Activated CD8-positive, alpha-beta T cell treated with anti-CD3 and anti-CD28 coated beads for 36 hours (primary cell): ENCODE measurements around the gene ADAT1. TPM values are rescaled to one million over a fixed set of nuclear protein-coding genes. Genes with fewer than 3 reads are reported as not detected.
A peak's percentile ranks its signal among the peaks of the same experiment; 100 is the strongest.

Experiments used
- ATAC-seq: fragments of 200-7000 bp; cut with Tn5 transposase; one replicate; pipeline ENCODE4 v1.10.0; 2021; ENCODE audit warnings: mild to moderate bottlenecking, moderate library complexity
- CTCF ChIA-PET: fragments of 350-600 bp; sonication (Branson Sonifier 250); formaldehyde crosslinking; loops from one replicate; lab custom pipeline; 2021; ENCODE audit warnings: antibody characterized with exemption; lab: Charles Lee
- POLR2A ChIA-PET: fragments of 350-600 bp; sonication (Branson Sonifier 250); formaldehyde crosslinking; loops from one replicate; lab custom pipeline; 2021; ENCODE audit warnings: antibody characterized with exemption; lab: Charles Lee
- DNase-seq: peaks from one replicate; pipeline ENCODE4 v3.0.0-alpha.2; 2020
- H3K27ac Mint-ChIP-seq: one replicate; pipeline ENCODE4 v1.8.0; 2021; ENCODE audit warnings: mild to moderate bottlenecking, mixed read lengths
- H3K27me3 Mint-ChIP-seq: one replicate; pipeline ENCODE4 v1.8.0; 2021; ENCODE audit warnings: mixed read lengths
- H3K36me3 Mint-ChIP-seq: one replicate; pipeline ENCODE4 v1.8.0; 2021; ENCODE audit warnings: low read depth, mixed read lengths
- H3K4me1 Mint-ChIP-seq: one replicate; pipeline ENCODE4 v1.8.0; 2021; ENCODE audit warnings: low read depth, mixed read lengths
- H3K4me3 Mint-ChIP-seq: one replicate; pipeline ENCODE4 v1.8.0; 2021; ENCODE audit warnings: mild to moderate bottlenecking, moderate library complexity, mixed read lengths
- H3K9me3 Mint-ChIP-seq: one replicate; pipeline ENCODE4 v1.8.0; 2021; ENCODE audit warnings: mixed read lengths
- CTCF ChIP-seq: fragments of 200-600 bp; IDR thresholded peaks from one replicate; pipeline ENCODE4 v1.8.0; 2022; ENCODE audit warnings: antibody characterized with exemption, mild to moderate bottlenecking
- intact Hi-C: fragments of 100-400 bp; cut with micrococcal nuclease; formaldehyde crosslinking; loops from one replicate; pipeline ENCODE4 v1.10.0; 2022
- total RNA-seq, 2 experiments: library from RNA; stranded (reverse); gene quantifications; one replicate each; pipeline ENCODE4 v1.2.3, GENCODE V29; 2021

Gene ADAT1
- total RNA-seq, 2 experiments from 2014 or later = 41.7 to 43.6 TPM

DNA sequence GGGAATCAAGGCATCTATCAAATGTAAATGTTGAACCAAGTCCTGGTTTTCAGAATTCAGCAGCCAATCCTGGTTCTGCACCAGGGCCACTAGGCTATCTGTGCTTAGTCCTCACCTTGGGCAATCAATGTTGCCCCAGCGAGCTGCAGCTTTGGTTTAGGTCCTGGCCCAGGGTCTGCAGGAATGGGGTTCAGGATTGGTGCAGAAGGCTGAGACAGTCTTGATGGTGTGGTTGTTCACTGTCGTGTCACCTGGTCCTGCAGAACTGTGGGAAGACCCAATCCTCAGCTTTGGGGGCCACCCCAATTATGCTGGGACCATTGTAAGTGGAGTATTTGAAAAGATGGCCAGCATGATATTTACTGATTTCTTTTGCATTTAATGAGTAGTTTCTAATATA, 35.1 kb upstream of the ADAT1 start:
- H3K27ac Mint-ChIP-seq = peak overlapping the region; percentile 42
- no peak for ATAC-seq
- H3K36me3 Mint-ChIP-seq = peaks cover 29% of the 10 kb centered on the region

GRCh38 chr16:75653922-75654321, 30.8 kb upstream of the ADAT1 start:
- Mint-ChIP-seq H3K9me3 (no peaks in the 10 kb centered on the region), H3K4me1 (peaks cover 40% of the 10 kb centered on the region), H3K4me3 (no peak overlapping the region), H3K27ac (peak overlapping the region; percentile 78), H3K36me3 (peaks cover 47% of the 10 kb centered on the region), H3K27me3 (no peaks in the 10 kb centered on the region)
- ChIA-PET CTCF (interaction anchor here (0.9 kb wide), 1 partner anchor 110 kb away, joined by 5 read pairs; no protein-coding TSS in a partner anchor), POLR2A (interaction anchor here (0.9 kb wide), 1 partner anchor 110 kb away, joined by 3 read pairs; no protein-coding TSS in a partner anchor)
- intact Hi-C loops = no loop called here
- DNase-seq (no peak), ATAC-seq (no peak)
- no peak for TF ChIP-seq CTCF

More for the DNA sequence above, 35.1 kb upstream of the ADAT1 start:
- H3K4me3 Mint-ChIP-seq = no peak overlapping the region
- H3K9me3 Mint-ChIP-seq = no peaks in the 10 kb centered on the region
- TF ChIP-seq CTCF = no peak
- H3K27me3 Mint-ChIP-seq = no peaks in the 10 kb centered on the region
- H3K4me1 Mint-ChIP-seq = peaks cover 14% of the 10 kb centered on the region
- DNase-seq = no peak
- POLR2A ChIA-PET = interaction anchor here (0.7 to 4.1 kb wide), 2 partner anchors 10 to 29 kb away, joined by 3 to 22 read pairs; partner anchors contain the start of genes KARS1 and TERF2IP
- intact Hi-C loops = no loop called here
- CTCF ChIA-PET = no interaction called here

DNA sequence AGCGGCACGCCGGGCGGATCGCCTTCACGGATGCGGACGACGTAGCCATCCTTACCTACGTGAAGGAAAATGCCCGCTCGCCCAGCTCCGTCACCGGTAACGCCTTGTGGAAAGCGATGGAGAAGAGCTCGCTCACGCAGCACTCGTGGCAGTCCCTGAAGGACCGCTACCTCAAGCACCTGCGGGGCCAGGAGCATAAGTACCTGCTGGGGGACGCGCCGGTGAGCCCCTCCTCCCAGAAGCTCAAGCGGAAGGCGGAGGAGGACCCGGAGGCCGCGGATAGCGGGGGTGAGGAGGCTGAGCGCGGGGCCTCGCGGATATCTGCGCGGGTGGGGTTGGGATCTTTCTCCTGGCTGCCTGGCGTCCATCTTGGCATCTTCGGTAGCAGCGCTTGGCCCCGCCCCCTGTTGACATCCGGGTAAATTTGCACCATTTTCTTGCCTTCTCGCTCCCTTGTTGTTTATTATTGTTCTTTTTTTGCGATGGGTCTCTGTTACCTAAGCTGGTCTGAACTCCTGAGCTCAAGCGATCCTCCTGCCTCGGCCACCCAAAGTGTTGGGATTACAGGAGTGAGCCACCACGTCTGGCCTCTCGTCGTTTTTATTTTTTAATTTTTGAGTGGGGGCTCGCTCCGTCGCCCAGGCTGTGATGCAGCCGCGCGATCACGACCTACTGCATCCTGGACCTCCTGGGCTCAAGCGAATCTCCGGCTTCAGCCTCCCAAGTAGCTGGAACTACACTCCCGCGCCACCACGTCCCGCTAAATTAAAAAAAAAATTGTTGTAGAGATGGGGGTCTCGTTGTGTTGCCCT, 25.4 kb upstream of the ADAT1 start:
- no peaks in the 10 kb centered on the region for H3K27me3 Mint-ChIP-seq
- DNase-seq (peak; percentile 95), ATAC-seq (peak; percentile 45)
- no peaks in the 10 kb centered on the region for H3K9me3 Mint-ChIP-seq
- TF ChIP-seq CTCF = no peak
- peak overlapping the region; percentile 84 for H3K4me3 Mint-ChIP-seq
- peaks cover 54% of the 10 kb centered on the region for H3K36me3 Mint-ChIP-seq
- ChIA-PET CTCF (interaction anchor here (0.8 to 5.2 kb wide), 9 partner anchors 16 to 215 kb away, joined by 3 to 20 read pairs (median 4); partner anchors contain the start of genes ADAT1, CFDP1 and GABARAPL2), POLR2A (interaction anchor here (0.8 to 4.8 kb wide), 14 partner anchors 7 to 1543 kb away, joined by 3 to 50 read pairs (median 10); partner anchors contain the start of genes ADAT1, CFDP1, GABARAPL2 and MON1B)
- peak overlapping the region; percentile 91 for H3K27ac Mint-ChIP-seq
- peaks cover 51% of the 10 kb centered on the region for H3K4me1 Mint-ChIP-seq
- intact Hi-C loops = loop anchor here (2.0 to 5.0 kb wide), 2 partner anchors 26 to 114 kb away; partner anchors contain the start of gene ADAT1

DNA sequence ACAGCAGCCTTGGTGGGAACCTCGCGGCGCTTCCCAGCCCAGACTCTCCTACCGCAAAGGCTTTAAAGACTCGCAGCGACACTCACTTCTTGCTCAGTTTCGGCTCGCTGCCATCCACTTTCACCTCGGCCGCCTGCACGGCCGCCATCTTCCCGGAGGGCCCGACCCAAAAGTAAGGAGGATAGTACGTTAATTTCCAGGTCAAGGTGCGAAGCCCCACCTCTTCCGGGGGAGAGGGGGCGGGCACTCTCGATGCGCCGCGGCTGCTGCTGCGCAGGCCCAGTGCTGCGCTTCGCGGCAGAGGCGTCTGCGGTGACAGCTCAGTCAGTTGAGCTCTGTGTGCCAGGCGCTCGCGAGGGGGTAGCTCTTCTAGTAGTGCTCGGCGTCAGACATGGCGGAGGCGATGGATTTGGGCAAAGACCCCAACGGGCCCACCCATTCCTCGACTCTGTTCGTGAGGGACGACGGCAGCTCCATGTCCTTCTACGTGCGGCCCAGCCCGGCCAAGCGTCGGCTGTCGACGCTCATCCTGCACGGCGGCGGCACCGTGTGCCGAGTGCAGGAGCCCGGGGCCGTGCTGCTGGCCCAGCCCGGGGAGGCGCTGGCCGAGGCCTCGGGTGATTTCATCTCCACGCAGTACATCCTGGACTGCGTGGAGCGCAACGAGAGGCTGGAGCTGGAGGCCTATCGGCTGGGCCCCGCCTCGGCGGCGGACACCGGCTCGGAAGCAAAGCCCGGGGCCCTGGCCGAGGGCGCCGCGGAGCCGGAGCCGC, 24.6 kb upstream of the ADAT1 start, which contains the start of the genes KARS1 and TERF2IP:
Gene KARS1, minus strand, starts transcription at position 174 of the 773 bp plus-strand sequence. Its CDS starts 26 bp downstream, at position 148.
Gene TERF2IP, plus strand, starts transcription at position 282 of the 773 bp plus-strand sequence. Its CDS starts 110 bp downstream, at position 392.
- Mint-ChIP-seq H3K9me3 (no peaks in the 10 kb centered on the region), H3K36me3 (peaks cover 61% of the 10 kb centered on the region)
- POLR2A ChIA-PET = interaction anchor here (0.8 to 4.8 kb wide), 18 partner anchors 8 to 1544 kb away, joined by 3 to 50 read pairs (median 6); partner anchors contain the start of genes ADAT1, CFDP1, GABARAPL2 and MON1B

More for the DNA sequence above, 24.6 kb upstream of the ADAT1 start, which contains the start of the genes KARS1 and TERF2IP:
- ATAC-seq (peak; percentile 90), DNase-seq (peak; percentile 96)
- Mint-ChIP-seq H3K4me1 (peaks cover 48% of the 10 kb centered on the region), H3K27ac (peak within 1 kb of the TSS; percentile 91), H3K27me3 (no peaks in the 10 kb centered on the region), H3K4me3 (peak within 1 kb of the TSS; percentile 84)
- CTCF ChIA-PET = interaction anchor here (0.8 to 5.2 kb wide), 10 partner anchors 8 to 214 kb away, joined by 3 to 20 read pairs (median 4); partner anchors contain the start of genes ADAT1, CFDP1 and GABARAPL2
- intact Hi-C loops = loop anchor here (2.0 to 5.0 kb wide), 2 partner anchors 25 to 115 kb away; partner anchors contain the start of gene ADAT1
- no peak for TF ChIP-seq CTCF
